GM19468 (cell line): ENCODE results near the gene CNR2.
"Not testable (repeated sequence)": the region's sequence is repeated elsewhere in the genome, so short reads cannot be mapped to it uniquely, and the experiment has no call there.

ENCODE experiments used
- ATAC-seq: cut with Tn5 transposase; IDR thresholded peaks from one replicate; pipeline ENCODE4 v1.9.1; 2021; ENCODE audit warnings: mild to moderate bottlenecking, moderate library complexity, moderate number of reproducible peaks; ENCODE audit not compliant: unreplicated experiment; ENCODE audit errors: extremely low read depth

CNR2 gene

DNA sequence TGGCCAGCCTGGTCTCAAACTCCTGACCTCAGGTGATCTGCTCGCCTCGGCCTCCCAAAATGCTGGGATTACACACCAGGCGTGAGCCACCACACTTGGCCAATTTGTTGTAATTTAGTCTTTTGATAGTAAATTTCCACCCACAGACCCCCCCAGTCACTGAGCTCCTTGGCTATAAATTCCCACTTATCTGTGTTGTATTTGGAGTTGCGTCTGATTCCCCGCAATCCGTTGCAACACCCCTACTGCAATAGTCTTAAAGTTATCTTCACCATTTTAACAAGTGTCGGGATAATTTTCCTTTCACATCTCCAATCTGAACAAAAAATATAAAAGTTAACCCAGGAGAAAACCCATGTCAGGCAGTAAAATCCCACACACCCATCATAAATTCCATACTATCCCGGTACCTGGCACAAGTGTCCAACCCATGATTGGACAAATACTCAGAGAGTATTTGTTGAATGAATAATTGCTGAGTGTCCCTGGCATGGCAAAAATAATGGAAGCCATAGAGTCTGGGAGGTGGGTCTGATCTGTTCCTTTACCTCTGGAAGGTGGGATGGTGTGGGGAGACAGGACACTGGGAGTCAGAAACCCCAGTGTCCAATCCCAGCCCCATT lies 9.3 kb upstream of the CNR2 start:
- no peak for ATAC-seq

- no peak for ATAC-seq
Observed at GRCh38 chr1:23916209-23917131, 3.3 kb upstream of the CNR2 start.

GRCh38 chr1:23915466-23915865 lies 2.3 kb upstream of the CNR2 start:
- no peak for ATAC-seq

DNA sequence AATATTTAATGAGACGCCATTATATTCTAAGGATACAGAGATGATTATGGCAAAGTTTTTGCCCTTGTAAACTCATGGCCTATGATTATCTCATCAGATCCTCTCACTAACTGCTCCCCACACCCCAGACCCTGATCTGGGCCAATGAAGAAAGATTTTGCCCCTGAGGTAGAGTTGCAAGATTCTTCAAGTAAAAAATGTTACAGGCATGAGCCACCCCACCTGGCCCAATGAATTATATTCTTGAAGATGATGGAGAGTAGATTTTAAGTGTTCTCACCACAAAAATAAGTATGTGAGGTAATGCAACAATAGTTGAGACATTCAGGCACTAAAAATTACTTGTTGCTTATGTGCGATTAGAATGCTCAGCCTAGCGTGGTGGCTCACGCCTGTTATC lies 1.8 kb upstream of the CNR2 start:
- ATAC-seq: no peak

DNA sequence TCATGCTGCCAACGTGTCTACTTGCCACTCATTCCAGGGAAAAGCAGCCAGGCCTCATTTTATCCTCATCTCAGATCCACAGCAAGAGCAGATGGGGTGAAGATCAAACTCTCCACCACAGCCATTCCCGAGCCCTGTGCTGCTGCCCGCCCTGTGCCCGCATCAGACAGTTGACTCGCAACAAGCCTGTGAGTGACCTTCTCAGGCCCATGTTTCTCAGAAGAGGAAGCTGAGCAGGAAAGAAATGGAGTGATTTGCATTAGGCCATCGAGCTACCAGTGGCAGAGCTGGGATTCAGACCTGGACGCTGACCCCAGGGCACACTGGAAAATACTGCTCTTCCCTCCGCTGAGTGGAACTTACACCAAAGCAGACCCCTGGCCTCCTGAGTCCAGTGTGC lies 1.2 kb downstream of the CNR2 start:
- ATAC-seq: no peak

DNA sequence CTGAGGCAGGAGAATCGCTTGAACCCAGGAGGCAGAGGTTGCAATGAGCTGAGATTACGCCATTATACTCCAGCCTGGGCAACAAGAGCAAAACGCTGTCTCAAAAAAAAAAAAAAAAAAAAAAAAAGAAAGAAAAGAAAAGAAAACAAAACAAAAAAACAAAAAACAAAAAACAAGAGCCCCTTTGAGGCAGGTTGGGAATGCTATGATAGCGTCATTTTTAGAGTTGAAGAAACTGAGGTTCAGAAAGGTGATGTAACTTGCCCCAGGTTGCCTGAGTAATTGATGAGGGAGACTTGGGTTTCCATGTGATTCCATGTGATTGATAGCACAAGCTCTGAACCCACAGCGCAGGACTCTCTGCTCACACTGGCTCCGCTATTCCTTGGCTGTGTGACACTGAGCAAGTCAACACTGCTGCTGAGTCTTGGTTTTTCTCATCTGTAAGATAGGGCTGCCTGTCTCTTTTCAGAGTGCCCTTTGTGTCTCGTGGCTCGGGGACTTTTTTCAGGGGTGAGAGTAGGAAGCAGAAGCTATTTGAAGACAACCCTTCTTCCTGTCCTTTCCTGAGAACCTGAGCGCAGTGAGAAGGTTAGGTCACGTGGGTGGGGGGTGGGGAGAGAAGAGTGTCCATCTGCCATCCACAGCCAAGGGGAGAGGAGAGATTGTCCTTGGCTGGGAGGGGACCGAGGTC lies 2.5 kb downstream of the CNR2 start:
- ATAC-seq: no peak

- ATAC-seq: no peak
Observed at GRCh38 chr1:23910144-23910543, 3.0 kb downstream of the CNR2 start.

DNA sequence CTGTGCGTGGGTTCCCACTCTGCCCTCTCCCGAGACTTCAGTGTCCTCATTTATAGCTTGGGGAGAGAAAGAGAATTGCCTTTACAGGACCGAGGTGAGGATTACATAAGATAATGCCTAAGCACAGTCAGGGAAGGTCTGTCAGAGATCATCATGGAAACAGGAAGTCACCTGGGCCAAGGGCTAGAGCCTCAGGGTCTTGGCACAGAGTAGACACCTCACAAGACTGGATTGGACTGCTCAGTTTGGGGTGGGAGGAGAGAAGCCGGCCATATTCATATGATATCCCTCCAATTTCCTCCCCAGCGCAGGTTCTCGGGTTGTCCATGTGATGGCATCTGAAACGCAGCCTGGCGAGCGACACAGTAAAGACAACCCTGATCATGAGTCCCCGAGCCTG lies 3.8 kb downstream of the CNR2 start:
- no peak for ATAC-seq

GRCh38 chr1:23908453-23909341 lies 4.5 kb downstream of the CNR2 start:
- no peak for ATAC-seq

GRCh38 chr1:23906731-23907130 lies 6.4 kb downstream of the CNR2 start:
- ATAC-seq: no peak

DNA sequence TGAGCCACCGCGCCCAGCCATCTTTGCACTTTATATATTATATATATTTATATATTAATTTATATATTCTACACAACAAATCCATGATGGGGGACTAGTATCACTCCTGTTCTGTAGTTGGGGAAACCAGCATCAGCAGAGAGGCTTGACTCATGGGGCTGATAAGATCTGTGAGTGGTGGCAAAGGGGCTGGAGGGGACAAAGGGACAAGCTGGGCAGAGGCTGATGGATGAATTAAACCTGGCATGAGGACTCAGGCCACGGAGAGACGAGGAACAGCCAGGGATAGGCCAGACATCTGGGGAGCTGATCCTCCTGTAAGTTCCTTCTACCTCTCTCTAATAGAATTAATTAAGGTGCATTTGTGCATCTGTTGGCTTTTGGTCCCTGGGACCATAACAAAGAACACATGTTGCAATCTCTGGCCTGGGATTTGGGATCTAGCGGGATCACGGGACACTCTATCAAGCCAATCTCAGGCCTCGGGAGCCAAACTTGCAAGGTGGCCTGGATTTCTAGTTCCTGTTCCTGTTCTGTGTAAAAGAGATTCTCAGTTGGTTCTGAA lies 7.6 kb downstream of the CNR2 start:
- no peak for ATAC-seq

GRCh38 chr1:23904748-23905357 lies 8.3 kb downstream of the CNR2 start:
- ATAC-seq: no peak

- no peak for ATAC-seq
Observed at GRCh38 chr1:23903754-23904153, 9.4 kb downstream of the CNR2 start.

DNA sequence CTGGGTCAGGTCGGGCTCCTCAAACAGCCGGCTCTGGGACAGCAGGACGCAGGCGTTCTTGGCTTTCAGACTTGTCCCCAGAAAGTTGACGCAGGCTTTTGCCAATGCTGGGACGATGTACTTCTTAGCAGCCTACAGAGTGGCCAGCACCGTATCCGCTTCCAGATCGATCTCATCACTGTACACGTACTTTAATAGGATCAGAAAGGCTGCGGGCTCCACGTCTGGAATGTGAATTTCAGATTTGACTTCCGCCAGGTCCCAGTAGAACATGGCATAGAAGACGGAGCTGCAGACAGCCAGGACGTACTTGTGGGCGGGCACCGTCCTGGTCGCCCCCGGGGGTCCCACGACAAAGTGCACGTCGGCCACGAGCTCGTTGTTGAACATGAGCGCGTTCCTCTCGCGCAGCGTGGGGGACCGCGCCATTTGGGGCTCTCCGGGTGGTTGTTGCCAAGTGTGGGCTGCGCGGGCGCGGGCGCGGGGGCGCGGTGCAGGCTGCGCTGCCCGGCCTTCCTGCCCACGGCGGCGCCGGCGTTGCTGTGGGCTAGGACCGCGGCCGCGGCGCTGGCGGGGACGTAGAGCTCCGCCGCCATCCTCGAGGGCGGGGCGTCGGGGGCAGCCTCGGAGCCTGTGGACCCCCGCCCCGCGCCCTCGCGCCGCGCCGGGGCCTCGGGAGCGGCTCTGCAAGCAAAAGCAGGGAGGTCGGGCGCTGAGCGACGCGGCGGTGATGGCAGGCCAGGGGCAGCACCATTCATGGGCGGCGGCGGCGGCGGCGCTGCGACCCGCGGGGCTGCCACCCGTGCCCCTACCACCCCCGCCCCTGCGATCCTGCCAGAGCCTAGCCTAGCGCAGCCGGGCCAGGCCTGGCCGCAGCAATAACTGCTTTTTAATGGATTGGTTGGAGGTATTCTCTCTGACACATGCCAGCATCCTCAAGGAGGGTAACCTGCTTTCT lies 10.6 kb downstream of the CNR2 start:
- no peak for ATAC-seq

DNA sequence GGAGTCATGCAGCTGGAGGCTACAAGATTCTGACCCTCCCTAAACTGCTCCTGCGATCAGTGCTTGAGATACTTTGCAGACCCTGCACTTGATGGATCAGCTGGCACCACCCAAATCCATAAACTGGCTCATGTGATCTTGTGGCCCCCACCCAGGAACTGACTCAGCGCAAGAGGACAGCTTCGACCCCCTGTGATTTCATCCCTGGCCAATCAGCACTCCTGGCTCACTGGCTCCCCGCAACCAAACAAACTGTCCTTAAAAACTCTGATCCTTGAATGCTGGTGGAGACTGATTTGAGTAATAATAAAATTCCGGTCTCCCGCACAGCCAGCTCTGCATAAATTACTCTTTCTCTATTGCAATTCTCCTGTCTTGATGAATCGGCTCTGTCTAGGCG lies 13.1 kb downstream of the CNR2 start:
- ATAC-seq: not testable (repeated sequence)

GRCh38 chr1:23899070-23899469 lies 14.1 kb downstream of the CNR2 start:
- no peak for ATAC-seq

GRCh38 chr1:23897083-23897482 lies 16.1 kb downstream of the CNR2 start:
- no peak for ATAC-seq

- ATAC-seq: no peak
Observed at GRCh38 chr1:23896491-23896890, 16.7 kb downstream of the CNR2 start.
